Esophagus squamous epithelium (tissue), 5 donors: ENCODE results near the gene MAGEA10. TPM values are rescaled to one million over a fixed set of nuclear protein-coding genes. Genes with fewer than 3 reads are reported as not detected.

ENCODE experiments used
- DNase-seq: peaks from one replicate; lab custom pipeline; 2025; lab: John Stamatoyannopoulos, UW
- H3K27ac ChIP-seq, 4 donors: fragments of 200-600 bp; sonication (generic); one replicate each; pipeline ENCODE4 v1.5.1; 2016 to 2019; ENCODE audit warnings: mild to moderate bottlenecking in 1 of 4
- H3K27me3 ChIP-seq, 4 donors: fragments of 200-600 bp; sonication (generic); 1 replicate in 3 of 4; 2 replicates in 1 of 4; pipeline versions ENCODE4 v1.5.1 to v1.6.0; 2017 to 2021; ENCODE audit warnings: antibody characterized with exemption in 1 of 4
- H3K36me3 ChIP-seq, 3 donors: fragments of 200-600 bp; sonication (generic); one replicate each; pipeline ENCODE4 v1.5.1; 2016 to 2019
- H3K4me1 ChIP-seq, 3 donors: fragments of 200-600 bp; sonication (generic); one replicate each; pipeline ENCODE4 v1.5.1; 2017 to 2019
- H3K4me3 ChIP-seq, 4 donors: fragments of 200-600 bp; sonication (generic); 1 replicate in 3 of 4; 2 replicates in 1 of 4; pipeline ENCODE4 v1.5.1; 2016 to 2019; ENCODE audit warnings: mild to moderate bottlenecking in 2 of 4, moderate library complexity in 1 of 4
- H3K9me3 ChIP-seq, 3 donors: fragments of 200-600 bp; sonication (generic); one replicate each; pipeline ENCODE4 v1.5.1; 2016 to 2019
- CTCF ChIP-seq, 6 experiments: fragments of 450-650 bp in 4 of 6; fragments of 200-600 bp in 2 of 6; sonication (generic) in 2 of 6; IDR thresholded peaks; one replicate each; pipeline ENCODE4 v1.5.1; 2016 to 2019; ENCODE audit warnings: antibody characterized with exemption in 6 of 6, mild to moderate bottlenecking in 4 of 6, moderate library complexity in 4 of 6
- POLR2A ChIP-seq, 4 donors: fragments of 450-650 bp; IDR thresholded peaks; one replicate each; pipeline ENCODE4 v1.6.1; 2017; ENCODE audit warnings: antibody characterized with exemption in 4 of 4, mild to moderate bottlenecking in 4 of 4, moderate library complexity in 3 of 4
- WGBS, 2 donors: methylation state at CpG; one replicate each; pipeline ENCODE4 v1.1.5; 2018; 5-methylcytosine and 5-hydroxymethylcytosine counted together
- intact Hi-C: fragments of 100-400 bp; cut with DNase I; formaldehyde crosslinking; loops from one replicate; pipeline ENCODE4 v1.15.0; 2022
- total RNA-seq, 4 donors: library from RNA; depleted of rRNA; stranded (reverse); fragments of >200 nt; gene quantifications; one replicate each; pipeline ENCODE4 v1.1.0, GENCODE V29; 2016
- donor health status: DM: yes; HTN: yes; CAD: no.

Gene MAGEA10
- total RNA-seq, 4 donors from 2014 or later, result not detected

GRCh38 chrX:152117305-152117704 lies 21.1 kb downstream of the MAGEA10 start:
- Histone ChIP-seq H3K9me3 (no peaks in the 10 kb centered on the region), H3K4me3 (no peak overlapping the region), H3K36me3 (no peaks in the 10 kb centered on the region), H3K27me3 (no peaks in the 10 kb centered on the region), H3K4me1 (no peaks in the 10 kb centered on the region), H3K27ac (no peak overlapping the region)
- no peak for DNase-seq
- 100% methylated on average over 1 of the region's 3 CpGs; no CpG with 5 or more reads in 1 of the 2 donors for WGBS, 2 donors
- TF ChIP-seq POLR2A (IDR thresholded peaks at IDR 0.05) (no peak), CTCF (IDR thresholded peaks at IDR 0.05) (no peak)
- intact Hi-C loops, result no loop called here

GRCh38 chrX:152108527-152108926 lies 29.9 kb downstream of the MAGEA10 start:
- intact Hi-C loops, result no loop called here
- TF ChIP-seq CTCF (IDR thresholded peaks at IDR 0.05) (no peak), POLR2A (IDR thresholded peaks at IDR 0.05) (no peak)
- Histone ChIP-seq H3K36me3 (no peaks in the 10 kb centered on the region), H3K27ac (no peak overlapping the region), H3K4me3 (no peak overlapping the region), H3K9me3 (no peaks in the 10 kb centered on the region), H3K27me3 (no peaks in the 10 kb centered on the region), H3K4me1 (no peaks in the 10 kb centered on the region)
- no peak for DNase-seq
- 82 to 92% methylated on average over 5 of the region's 5 CpGs for WGBS, 2 donors

GRCh38 chrX:152103866-152104265 lies 34.5 kb downstream of the MAGEA10 start:
- Histone ChIP-seq H3K4me3 (no peak overlapping the region), H3K27me3 (no peaks in the 10 kb centered on the region), H3K4me1 (no peaks in the 10 kb centered on the region), H3K9me3 (no peaks in the 10 kb centered on the region), H3K27ac (no peak overlapping the region), H3K36me3 (no peaks in the 10 kb centered on the region)
- TF ChIP-seq CTCF (IDR thresholded peaks at IDR 0.05) (no peak), POLR2A (IDR thresholded peaks at IDR 0.05) (no peak)
- 35 to 83% methylated on average over 3 to 6 of the region's 6 CpGs for WGBS, 2 donors
- intact Hi-C loops, result no loop called here
- DNase-seq, result no peak

GRCh38 chrX:152086141-152086540 lies 52.2 kb downstream of the MAGEA10 start:
- no peak for DNase-seq
- no peaks in the 10 kb centered on the region for H3K36me3 ChIP-seq
- H3K4me3 ChIP-seq, result no peak overlapping the region
- no peaks in the 10 kb centered on the region for H3K4me1 ChIP-seq
- H3K9me3 ChIP-seq, result no peaks in the 10 kb centered on the region
- 82 to 86% methylated on average over 4 to 6 of the region's 6 CpGs for WGBS, 2 donors
- no peak overlapping the region for H3K27ac ChIP-seq
- TF ChIP-seq POLR2A (IDR thresholded peaks at IDR 0.05) (no peak), CTCF (IDR thresholded peaks at IDR 0.05) (no peak)
- intact Hi-C loops, result no loop called here
- H3K27me3 ChIP-seq, result no peaks in the 10 kb centered on the region

Other genes starting within 250 kb of the MAGEA10 start
- gene MAGEA4, start 225.7 kb downstream of the MAGEA10 start, total RNA-seq, result not detected
- 100 to 1,000 TPM in 2 of 4 donors, 10 to 100 TPM in 2; 38.4 to 149 (median 77.1) TPM for gene GABRE, start 163.9 kb downstream of the MAGEA10 start, total RNA-seq